ENCODE data around the gene GATA5. TPM values are rescaled to one million over a fixed set of nuclear protein-coding genes. Genes with fewer than 3 reads are reported as not detected.

The GATA5 gene
- total RNA-seq, 1 donor from 2014 or later: not detected

DNA sequence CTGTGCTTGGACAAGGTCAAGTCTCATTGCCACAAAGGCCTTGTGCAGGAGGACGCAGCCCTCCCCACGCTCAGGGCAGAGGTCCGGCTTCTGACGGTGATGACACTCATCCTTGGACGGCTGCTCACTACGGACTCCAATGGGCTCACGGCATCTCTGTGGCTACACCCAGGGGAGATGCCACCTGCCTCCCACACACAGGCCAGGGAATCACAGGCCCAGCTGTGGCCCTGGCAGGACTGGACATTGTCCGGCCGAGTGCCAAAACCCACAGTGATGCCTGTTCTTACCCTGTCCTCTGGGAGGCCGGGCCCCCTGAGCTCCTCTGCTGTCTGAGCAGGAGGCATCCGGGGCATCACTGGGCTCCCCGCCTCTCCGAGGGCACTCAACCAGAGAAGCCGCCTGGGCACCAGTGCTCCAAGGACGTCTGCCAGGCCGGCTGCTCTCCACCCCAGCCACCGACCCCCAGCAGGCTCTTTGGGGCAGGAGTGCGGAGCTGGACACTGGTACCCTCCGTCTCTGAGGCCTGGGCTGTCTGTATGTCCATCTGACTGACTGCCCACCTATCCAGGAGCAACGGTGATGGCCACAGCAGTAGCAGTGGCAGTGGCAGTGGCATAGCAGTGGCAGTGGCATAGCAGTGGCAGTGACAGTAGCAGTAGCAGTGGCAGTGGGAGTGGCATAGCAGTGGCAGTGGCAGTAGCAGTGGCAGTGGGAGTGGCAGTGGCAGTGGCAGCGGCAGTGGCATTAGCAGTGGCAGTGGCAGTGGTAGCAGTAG lies 50.3 kb downstream of the GATA5 start:
- H3K9me3 Mint-ChIP-seq (ENCODE audit: unreplicated experiment): no peaks in the 10 kb centered on the region
- TF ChIP-seq, protein P1, sequence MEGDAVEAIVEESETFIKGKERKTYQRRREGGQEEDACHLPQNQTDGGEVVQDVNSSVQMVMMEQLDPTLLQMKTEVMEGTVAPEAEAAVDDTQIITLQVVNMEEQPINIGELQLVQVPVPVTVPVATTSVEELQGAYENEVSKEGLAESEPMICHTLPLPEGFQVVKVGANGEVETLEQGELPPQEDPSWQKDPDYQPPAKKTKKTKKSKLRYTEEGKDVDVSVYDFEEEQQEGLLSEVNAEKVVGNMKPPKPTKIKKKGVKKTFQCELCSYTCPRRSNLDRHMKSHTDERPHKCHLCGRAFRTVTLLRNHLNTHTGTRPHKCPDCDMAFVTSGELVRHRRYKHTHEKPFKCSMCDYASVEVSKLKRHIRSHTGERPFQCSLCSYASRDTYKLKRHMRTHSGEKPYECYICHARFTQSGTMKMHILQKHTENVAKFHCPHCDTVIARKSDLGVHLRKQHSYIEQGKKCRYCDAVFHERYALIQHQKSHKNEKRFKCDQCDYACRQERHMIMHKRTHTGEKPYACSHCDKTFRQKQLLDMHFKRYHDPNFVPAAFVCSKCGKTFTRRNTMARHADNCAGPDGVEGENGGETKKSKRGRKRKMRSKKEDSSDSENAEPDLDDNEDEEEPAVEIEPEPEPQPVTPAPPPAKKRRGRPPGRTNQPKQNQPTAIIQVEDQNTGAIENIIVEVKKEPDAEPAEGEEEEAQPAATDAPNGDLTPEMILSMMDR (IDR thresholded peaks at IDR 0.05): no peak
- no peaks in the 10 kb centered on the region for H3K4me1 Mint-ChIP-seq (ENCODE audit: unreplicated experiment)
- no peaks in the 10 kb centered on the region for H3K36me3 Mint-ChIP-seq (ENCODE audit: unreplicated experiment)
- H3K4me3 Mint-ChIP-seq (ENCODE audit: unreplicated experiment): no peak overlapping the region
- H3K27ac Mint-ChIP-seq (ENCODE audit: unreplicated experiment): no peak overlapping the region
- no peak for DNase-seq (ENCODE audit: extremely low spot score, unreplicated experiment)
- H3K27me3 Mint-ChIP-seq (ENCODE audit: unreplicated experiment): no peaks in the 10 kb centered on the region

DNA sequence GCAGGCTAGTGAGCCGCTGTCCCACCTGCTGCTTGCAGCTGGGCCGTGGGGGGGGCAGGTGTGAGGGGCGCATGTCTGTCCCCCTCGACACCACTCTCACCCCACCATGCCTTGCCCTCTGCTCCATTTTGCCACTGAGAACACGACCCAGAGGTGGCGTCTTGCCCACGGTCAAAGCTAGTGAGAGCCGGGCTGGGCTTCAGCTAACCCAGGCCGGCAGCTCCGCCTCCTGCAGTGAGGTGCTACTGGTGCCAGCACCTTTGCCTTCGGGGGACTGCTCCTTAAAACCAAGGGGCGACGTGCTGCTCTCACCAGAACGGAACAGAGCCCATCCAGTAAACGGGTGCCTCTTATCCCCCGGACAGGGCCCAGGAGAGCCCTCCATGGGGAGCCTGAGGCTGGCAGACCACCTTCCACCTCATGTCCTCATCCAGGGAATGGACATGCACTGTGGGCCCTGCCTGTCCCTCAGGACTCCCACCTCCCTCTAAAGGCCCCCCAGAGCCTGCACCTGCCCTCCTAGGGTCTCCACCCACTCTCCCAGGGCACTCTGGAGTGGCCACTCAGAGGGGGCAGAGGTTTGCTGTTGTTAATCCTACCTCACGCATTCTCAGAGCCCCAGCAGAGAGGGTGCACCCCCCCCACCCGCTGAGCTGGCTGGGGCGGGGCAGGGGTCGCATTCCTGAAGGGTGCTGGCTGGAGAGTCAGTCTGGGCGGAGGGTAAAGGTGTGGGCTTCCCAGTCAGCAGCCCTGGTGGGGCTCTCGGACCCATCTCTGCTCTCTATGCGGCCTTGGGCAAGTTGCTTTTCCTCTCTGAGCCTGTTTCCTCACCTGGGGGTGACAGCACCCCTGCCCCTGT lies 51.3 kb downstream of the GATA5 start:
- no peak overlapping the region for H3K4me3 Mint-ChIP-seq (ENCODE audit: unreplicated experiment)
- no peaks in the 10 kb centered on the region for H3K4me1 Mint-ChIP-seq (ENCODE audit: unreplicated experiment)
- H3K27me3 Mint-ChIP-seq (ENCODE audit: unreplicated experiment): no peaks in the 10 kb centered on the region
- TF ChIP-seq, protein P1 (IDR thresholded peaks at IDR 0.05): no peak
- H3K27ac Mint-ChIP-seq (ENCODE audit: unreplicated experiment): no peak overlapping the region
- no peaks in the 10 kb centered on the region for H3K36me3 Mint-ChIP-seq (ENCODE audit: unreplicated experiment)
- no peak for DNase-seq (ENCODE audit: extremely low spot score, unreplicated experiment)
- no peaks in the 10 kb centered on the region for H3K9me3 Mint-ChIP-seq (ENCODE audit: unreplicated experiment)

DNA sequence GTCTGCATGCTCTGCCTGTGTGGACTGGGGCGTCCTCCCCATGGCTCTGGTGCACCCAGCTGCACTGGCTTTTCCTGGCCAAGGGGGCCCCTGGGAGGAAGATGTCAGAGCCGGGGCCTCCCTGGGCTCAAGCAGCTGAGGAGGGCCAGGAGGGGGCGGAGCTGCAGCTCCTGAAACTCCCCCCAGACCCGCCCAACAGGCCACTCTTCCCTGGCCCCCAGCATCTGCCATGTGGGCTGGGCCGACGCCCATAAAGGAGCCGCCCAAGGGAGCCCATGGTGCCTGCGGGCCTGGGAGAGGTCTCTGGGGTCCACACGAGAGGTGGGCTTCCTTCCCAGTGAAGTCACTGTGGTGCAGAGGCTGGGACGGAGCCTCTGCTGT lies 52.5 kb downstream of the GATA5 start:
- no peak overlapping the region for H3K27ac Mint-ChIP-seq (ENCODE audit: unreplicated experiment)
- H3K9me3 Mint-ChIP-seq (ENCODE audit: unreplicated experiment): no peaks in the 10 kb centered on the region
- no peak overlapping the region for H3K4me3 Mint-ChIP-seq (ENCODE audit: unreplicated experiment)
- TF ChIP-seq, protein P1 (IDR thresholded peaks at IDR 0.05): no peak
- no peak for DNase-seq (ENCODE audit: extremely low spot score, unreplicated experiment)
- H3K27me3 Mint-ChIP-seq (ENCODE audit: unreplicated experiment): no peaks in the 10 kb centered on the region
- no peaks in the 10 kb centered on the region for H3K4me1 Mint-ChIP-seq (ENCODE audit: unreplicated experiment)
- no peaks in the 10 kb centered on the region for H3K36me3 Mint-ChIP-seq (ENCODE audit: unreplicated experiment)

DNA sequence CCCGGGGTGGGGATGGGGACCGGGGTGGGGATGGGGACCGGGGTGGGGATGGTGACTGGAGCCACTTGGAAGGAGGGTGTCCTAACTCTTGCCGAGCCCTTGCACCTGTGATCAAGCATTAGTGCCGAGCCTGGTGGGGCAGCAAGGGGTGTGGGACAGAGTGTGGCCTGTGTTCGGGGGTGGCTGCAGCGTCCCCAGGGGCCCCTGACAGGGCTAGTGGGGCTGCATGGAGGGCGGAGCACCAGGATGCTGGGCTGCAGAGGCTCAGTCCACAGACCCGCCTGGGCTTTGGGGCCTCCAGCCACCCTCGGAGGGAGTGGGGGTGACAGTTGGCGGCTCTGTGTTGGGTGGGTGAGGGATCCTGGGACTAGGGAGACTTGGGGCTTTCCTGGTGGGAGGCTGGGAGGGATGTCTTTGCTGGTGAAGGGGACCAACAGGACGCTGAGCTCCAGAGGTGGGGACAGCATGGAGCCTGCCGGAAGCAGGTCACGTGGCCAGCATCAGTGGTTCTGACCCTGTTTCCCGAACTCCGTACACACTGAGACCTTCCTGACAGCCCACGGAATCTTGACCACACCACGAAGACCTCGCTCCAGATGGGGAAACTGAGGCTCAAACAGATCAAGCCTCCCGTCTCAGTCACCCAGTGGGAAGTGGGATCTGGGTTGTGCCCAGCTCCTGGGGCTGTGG lies 53.0 kb downstream of the GATA5 start:
- Mint-ChIP-seq H3K36me3 (ENCODE audit: unreplicated experiment) (no peaks in the 10 kb centered on the region), H3K4me1 (ENCODE audit: unreplicated experiment) (no peaks in the 10 kb centered on the region), H3K27ac (ENCODE audit: unreplicated experiment) (no peak overlapping the region), H3K27me3 (ENCODE audit: unreplicated experiment) (no peaks in the 10 kb centered on the region), H3K9me3 (ENCODE audit: unreplicated experiment) (no peaks in the 10 kb centered on the region), H3K4me3 (ENCODE audit: unreplicated experiment) (no peak overlapping the region)
- TF ChIP-seq, protein P1 (IDR thresholded peaks at IDR 0.05): no peak
- DNase-seq (ENCODE audit: extremely low spot score, unreplicated experiment): no peak

DNA sequence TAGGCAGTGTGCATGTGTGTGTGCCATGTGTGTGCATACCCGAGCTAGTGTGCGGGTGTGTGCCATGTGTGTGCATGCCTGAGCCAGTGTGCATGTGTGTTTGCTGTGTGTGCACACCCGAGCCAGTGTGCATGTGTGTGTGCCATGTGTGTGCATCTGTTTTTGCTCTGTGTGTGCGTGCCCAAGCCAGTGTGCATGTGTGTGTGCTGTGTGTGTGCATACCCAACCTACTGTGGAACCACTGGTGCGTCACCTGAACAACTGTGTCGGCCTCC lies 54.1 kb downstream of the GATA5 start:
- Mint-ChIP-seq H3K27me3 (ENCODE audit: unreplicated experiment) (no peaks in the 10 kb centered on the region), H3K4me3 (ENCODE audit: unreplicated experiment) (no peak overlapping the region), H3K27ac (ENCODE audit: unreplicated experiment) (no peak overlapping the region), H3K4me1 (ENCODE audit: unreplicated experiment) (no peaks in the 10 kb centered on the region), H3K36me3 (ENCODE audit: unreplicated experiment) (no peaks in the 10 kb centered on the region), H3K9me3 (ENCODE audit: unreplicated experiment) (no peaks in the 10 kb centered on the region)
- TF ChIP-seq, protein P1 (IDR thresholded peaks at IDR 0.05): no peak
- DNase-seq (ENCODE audit: extremely low spot score, unreplicated experiment): no peak

Data from osteocyte (in vitro differentiated cells).